Measurements from ENCODE around the gene MAPK11.

DNA sequence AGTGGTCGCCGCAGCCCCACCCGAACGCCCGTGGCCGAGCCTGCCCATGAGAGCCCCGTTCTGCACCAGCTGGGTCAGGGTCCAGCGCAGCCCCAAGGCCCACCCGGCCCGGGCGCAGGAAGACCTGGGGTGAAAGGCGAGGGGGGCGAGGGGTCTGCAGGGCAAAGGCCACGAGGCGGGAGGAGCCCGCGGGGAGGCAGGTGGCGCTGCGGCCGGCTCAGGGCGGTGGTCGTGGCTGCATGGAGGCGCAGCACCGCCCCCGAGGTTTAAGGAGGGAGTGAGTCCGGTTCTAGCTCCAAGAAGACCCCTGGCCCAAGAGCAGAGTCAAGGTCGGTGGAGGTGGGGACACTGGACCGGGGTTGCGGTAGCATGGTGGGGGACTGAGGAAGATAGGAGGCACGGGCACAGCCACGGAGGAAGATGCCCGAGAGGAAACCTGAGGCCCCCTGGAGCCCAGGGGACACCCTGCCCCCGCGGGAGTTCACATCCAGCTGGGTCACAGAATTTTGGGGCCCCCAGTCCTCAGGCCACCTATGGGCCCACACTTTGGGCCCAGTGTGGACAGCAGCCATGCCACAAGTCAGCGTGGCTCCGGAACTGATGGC lies 18.6 kb downstream of the MAPK11 start:
- TF ChIP-seq, protein P1, sequence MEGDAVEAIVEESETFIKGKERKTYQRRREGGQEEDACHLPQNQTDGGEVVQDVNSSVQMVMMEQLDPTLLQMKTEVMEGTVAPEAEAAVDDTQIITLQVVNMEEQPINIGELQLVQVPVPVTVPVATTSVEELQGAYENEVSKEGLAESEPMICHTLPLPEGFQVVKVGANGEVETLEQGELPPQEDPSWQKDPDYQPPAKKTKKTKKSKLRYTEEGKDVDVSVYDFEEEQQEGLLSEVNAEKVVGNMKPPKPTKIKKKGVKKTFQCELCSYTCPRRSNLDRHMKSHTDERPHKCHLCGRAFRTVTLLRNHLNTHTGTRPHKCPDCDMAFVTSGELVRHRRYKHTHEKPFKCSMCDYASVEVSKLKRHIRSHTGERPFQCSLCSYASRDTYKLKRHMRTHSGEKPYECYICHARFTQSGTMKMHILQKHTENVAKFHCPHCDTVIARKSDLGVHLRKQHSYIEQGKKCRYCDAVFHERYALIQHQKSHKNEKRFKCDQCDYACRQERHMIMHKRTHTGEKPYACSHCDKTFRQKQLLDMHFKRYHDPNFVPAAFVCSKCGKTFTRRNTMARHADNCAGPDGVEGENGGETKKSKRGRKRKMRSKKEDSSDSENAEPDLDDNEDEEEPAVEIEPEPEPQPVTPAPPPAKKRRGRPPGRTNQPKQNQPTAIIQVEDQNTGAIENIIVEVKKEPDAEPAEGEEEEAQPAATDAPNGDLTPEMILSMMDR (conservative IDR thresholded peaks at IDR 0.05; ENCODE audit: low read length), result no peak; the same call in 1 of the 2 replicates
- no peak for TF ChIP-seq EZH2phosphoT487 (IDR thresholded peaks at IDR 0.05; ENCODE audit: borderline replicate concordance)
